HG03139 (cell line): Measurements from ENCODE around the gene SLC16A13.
"Not testable (repeated sequence)": the region's sequence is repeated elsewhere in the genome, so short reads cannot be mapped to it uniquely, and the experiment has no call there.

Experiments
- ATAC-seq: cut with Tn5 transposase; IDR thresholded peaks from one replicate; pipeline ENCODE4 v1.9.1; 2021; ENCODE audit not compliant: unreplicated experiment

Gene SLC16A13

DNA sequence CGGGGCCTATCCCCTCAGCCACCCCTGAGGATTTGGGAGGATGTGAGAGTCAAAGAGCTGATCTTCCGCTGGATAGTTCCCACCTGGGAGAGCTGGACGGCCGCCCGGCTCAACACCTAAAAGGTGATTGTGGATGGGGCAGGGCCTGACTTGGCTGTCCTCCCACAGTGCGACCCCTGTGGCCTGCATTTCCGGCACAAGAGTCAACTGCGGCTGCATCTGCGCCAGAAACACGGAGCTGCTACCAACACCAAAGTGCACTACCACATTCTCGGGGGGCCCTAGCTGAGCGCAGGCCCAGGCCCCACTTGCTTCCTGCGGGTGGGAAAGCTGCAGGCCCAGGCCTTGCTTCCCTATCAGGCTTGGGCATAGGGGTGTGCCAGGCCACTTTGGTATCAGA is 8.5 kb upstream of the SLC16A13 start:
- no peak for ATAC-seq

DNA sequence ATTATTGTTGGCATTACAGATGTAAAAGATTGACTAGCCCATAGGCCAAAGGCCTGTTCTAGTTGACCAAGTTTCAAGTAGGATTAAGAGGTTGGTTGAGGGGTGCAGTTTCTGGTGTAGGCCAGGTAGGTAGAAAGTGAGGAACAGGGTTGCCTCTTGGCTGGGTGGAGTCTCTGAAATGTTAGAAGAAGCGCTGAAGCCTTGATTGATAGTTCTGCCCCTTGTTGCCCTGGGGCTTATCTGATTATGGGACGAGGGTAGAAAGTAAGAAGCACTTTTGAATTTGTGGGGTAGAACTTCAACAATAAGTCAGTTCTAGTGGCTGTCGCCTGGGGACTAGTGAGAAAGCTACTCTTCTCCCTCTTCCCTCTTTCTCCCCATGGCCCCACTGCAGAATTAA is 6.7 kb upstream of the SLC16A13 start:
- no peak for ATAC-seq

DNA sequence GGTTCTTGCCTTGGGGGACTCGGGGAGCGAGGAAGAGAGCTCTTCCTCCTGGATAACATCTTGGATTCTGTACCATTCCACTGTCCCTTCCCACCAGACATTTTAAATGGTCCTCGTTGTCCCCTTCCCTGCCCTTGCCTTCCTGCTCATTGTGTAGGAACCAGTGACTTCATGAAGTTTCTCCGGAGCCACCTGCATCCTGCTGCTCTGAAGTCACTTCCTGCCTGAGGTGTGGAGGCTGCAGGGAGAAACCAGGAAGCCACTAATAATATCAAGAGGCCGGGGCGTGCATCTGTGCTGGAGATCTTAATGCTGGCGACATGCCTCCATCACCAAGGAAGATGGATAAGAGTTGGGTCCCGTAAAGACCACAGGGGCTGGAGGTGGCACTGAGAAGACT is 6.2 kb upstream of the SLC16A13 start:
- ATAC-seq, result no peak

DNA sequence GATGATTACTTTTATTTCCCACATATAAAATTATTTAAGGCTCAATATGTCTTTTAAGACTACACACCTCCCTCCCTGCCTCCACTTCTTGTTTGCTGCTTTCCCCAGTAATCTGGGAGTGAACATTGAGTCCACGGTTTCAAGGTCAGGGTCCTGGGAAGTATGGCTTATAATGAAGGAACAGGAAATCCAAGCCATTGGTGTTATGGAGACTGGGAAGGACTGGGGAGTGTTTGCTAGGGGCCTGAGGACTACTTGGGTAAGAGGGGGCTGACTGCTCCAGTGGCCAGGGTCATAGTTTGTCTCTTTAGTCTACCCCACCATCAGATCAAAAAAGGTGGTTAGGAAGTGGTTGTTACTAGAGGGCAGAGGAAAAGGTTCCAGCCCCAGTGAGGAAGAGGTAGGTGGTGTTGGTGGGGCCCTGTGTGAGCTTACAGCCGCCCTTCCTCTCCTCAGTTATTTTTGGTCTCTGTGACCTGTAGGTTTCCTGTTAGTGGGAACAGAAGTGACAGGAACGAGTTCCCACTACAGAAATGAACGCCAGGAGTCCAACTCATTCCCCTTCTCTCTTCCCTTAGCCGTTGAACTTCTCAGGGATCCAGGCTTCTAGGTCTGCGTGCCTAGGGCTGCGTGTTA is 742 bp upstream of the SLC16A13 start:
- no peak for ATAC-seq

DNA sequence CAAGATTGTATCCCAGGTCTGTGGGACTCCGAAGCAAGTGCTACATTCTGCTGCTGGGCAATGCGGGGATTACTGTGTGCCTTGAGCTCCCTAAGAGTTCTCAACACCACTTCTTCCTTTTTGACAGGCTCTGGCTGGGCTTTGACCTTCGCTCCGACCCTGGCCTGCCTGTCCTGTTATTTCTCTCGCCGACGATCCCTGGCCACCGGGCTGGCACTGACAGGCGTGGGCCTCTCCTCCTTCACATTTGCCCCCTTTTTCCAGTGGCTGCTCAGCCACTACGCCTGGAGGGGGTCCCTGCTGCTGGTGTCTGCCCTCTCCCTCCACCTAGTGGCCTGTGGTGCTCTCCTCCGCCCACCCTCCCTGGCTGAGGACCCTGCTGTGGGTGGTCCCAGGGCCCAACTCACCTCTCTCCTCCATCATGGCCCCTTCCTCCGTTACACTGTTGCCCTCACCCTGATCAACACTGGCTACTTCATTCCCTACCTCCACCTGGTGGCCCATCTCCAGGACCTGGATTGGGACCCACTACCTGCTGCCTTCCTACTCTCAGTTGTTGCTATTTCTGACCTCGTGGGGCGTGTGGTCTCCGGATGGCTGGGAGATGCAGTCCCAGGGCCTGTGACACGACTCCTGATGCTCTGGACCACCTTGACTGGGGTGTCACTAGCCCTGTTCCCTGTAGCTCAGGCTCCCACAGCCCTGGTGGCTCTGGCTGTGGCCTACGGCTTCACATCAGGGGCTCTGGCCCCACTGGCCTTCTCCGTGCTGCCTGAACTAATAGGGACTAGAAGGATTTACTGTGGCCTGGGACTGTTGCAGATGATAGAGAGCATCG is 2.4 kb downstream of the SLC16A13 start:
- ATAC-seq, result no peak

DNA sequence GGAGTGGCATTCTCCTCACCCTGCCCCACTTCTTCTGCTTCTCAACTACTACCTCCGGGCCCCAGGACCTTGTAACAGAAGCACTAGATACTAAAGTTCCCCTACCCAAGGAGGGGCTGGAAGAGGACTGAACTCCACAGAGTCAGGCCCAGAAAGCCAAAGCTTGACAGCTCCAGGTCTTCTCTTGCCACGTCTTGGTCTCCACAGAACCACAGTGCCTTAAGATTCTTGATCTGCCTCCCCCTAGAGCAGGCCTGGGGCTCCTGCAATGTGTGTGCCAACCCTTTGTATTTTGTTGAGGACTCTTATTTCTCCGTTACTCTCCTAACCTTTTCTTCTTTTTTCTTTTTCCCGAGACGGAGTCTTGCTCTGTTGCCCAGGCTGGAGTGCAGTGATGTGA is 4.0 kb downstream of the SLC16A13 start:
- no peak for ATAC-seq

DNA sequence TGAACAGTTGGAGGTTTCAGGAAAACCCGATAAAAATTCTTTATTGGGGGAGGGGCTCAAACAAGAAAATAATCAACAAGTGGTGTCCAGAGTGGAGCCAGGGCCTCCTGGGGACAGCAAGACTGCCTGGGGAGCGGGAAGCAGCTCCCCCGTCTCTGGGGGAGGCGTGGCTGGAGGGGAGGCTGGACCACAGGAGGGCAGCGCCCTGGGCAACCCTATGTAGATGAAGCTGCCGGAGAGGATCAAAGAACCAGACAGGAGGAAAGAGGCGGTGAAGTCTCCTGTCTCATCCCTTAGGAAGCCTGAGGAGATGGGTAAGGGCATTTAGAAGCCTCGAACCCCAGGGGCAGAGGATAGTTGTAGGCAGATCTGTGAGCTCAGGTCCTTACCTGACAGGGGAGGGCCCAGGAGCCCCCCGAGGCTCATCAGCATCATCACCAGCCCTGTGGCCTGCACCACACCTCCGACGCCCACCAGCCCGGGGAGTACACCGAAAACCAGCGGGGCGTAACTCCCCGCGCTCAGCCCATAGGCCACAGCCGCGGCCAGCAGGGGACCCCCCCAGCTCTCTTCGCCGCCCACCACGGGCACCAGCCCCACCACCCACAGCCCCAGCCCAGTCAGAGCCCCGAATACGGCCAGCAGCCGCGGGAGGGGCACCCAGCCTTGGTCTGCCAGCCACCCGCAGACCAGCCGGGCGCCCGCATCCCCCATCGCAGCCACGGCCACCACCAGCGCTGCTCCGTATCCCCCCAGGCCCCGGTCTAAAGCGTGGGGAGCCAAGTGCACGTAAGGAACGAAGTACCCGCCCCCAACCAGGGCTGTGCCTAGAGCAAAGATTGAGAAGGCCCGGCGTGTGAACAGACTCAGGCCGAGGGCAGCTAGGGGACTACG is 6.0 kb downstream of the SLC16A13 start:
- ATAC-seq, result no peak

DNA sequence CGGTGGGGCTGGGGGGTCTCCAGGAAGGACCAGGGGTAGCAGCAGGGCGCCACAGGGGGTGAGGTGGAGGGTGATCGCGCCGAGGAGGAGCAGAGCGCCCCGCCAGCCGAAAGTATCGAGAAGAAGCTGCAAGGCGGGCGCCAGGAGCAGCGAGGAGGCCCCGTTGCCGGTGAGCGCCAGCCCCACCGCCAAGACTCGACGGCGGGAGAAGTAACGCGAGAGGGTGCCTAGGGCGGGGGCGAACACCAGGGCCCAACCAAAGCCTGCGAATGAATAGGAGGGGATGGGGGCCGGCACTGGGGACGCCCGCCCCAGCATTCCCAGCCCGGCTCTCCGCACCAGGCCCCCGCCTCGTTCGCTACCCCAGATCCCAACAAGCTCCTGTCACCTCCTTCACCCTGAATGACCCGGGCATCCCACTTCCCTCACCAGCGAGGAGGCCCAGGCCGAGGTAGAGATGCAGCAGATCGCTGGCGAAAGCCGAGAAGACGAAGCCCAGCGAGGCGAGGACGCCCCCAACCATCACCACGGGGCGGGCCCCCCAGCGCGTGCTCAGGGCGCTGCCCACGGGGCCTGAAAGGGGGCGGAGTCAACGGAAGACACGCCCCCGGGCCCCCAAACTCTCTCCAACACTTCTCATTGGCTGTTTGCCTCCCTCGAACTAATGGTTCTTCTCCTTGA is 6.8 kb downstream of the SLC16A13 start:
- no peak for ATAC-seq

DNA sequence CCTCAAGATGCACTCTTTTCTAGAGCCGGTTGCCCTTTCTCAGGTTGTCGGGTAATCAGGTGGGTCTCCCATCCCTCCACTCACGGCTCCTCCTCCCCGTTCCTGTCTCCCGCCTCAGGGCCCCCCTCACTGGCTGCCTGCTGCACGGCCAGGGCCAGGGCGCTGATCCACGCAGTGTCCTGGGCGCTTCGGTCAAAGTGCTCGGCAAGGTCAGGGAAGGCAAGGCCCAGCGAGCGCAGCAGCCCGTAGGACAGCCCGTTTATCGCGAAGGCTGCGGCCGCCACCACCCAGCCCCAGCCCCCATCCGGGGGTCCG is 7.3 kb downstream of the SLC16A13 start:
- ATAC-seq, result no peak

DNA sequence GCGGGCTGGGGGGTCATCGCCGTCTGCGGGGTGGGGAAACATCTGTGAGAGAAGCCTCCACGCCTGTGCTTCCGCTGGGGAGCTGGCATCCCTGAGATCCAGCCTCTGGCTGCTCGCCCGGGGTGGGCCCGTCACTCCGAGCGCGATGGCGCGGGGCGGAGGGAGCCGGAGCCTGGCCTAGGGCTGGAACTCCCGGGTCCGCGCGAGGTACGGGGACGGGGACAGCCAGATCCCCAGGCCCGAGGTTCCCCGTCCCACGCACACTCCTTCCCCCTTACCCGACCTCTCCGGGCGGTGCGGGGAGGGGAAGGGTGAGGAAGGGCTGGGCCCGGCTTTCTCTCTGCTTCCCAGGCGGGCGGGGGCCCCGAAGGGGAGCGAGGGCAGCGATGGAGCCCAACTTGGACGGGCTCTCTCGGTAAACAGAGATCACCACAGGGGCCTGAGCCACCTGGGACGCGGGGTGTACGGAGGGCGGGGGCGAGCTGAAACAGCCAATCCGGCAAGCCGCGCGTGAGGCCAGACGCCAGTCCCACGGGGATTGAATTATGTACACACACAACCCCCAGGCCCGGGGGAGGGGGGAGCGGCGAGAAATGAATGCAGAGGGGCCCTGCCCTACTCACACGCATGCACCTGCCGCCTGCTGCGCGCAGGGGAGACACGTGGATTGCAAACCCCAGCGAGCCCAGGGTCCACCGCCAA is 7.8 kb downstream of the SLC16A13 start, which contains the start of gene SLC16A11:
Gene SLC16A11, minus strand, starts transcription at position 596 of the 702 bp plus-strand sequence. Its CDS starts 579 bp downstream, at position 17.
- no peak for ATAC-seq

DNA sequence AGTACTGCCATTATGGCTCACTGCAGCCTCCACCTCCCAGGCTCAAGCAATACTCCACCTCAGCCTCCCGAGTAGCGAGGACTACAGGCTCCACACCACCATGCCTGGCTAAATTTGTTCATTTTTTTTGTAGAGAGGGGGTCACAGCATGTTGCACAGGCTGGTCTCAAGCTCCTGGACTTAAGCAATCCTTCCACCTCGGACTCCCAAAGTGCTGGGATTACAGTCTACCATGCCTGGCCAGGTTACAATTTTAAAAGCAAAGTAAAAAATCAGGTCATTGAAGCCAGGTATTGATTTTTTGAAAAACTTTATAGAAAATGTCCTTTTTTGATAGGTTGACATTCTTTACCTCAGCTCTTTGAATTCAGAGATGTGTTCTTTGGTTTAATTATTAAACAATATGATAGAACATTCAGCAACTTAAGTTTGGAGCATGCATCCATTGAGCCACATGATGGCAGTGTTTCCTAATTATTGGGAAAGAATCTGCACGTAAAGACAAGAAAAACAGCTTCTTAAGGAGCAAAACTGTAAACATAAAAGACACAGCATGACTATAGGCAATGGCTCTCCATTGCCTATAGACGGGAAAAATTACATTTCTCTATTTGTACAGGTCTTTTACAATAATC is 9.8 kb downstream of the SLC16A13 start:
- ATAC-seq, result no peak

DNA sequence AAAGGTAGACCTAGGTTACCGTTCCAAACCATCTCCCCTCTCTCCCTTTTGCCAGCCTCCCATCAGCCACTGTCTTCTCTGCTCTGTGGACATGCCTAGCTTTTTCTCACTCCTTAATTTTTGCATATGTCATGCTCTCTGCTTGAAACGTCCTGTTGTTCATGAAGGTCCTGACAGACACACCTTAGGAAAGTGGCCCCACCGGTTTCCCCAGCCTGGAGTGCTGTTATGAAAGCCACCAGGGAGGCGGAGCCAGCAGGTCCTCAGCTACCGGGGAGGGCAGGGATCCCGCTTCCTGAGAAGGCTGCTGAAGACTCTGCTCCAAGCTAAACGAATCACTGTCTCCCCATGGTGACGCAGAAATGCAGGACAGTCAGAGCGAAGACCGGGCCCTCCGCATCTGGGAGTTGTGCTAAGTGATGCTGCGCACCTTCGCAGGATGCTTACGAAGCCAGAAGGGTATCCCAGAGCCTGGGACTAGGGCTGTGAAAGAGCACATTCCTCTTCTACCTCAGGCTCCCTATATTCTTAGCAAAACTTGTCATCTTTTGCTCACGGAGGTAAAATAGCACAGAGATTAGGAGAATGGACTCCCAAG is 10.4 kb downstream of the SLC16A13 start:
- ATAC-seq, result no peak

DNA sequence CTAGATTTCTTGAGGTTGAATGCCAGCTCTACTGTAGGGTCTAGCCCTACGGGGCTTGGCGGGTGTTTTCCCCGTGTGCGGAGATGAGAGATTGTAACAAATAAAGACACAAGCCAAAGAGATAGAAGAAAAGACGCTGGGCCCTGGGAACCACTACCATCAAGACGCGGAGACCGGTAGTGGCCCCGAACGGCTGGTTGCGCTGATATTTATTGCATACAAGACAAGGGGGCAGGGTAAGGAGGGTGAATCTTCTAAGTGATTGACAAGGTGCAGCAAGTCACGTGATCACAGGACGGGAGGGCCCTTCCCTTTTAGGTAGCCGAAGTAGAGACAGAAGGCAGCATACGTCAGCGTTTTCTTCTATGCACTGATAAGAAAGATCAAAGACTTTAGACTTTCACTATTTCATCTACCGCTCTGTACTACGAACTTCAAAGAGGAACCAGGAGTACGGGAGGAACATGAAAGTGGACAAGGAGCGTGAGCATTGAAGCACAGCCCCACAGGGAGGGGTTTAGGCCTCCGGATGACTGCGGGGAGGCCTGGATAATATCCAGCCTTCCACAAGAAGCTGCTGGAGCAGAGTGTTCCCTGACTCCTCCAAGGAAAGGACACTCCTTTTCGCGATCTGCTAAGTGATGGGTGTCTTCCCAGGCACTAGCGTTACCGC is 11.0 kb downstream of the SLC16A13 start:
- ATAC-seq, result not testable (repeated sequence)

DNA sequence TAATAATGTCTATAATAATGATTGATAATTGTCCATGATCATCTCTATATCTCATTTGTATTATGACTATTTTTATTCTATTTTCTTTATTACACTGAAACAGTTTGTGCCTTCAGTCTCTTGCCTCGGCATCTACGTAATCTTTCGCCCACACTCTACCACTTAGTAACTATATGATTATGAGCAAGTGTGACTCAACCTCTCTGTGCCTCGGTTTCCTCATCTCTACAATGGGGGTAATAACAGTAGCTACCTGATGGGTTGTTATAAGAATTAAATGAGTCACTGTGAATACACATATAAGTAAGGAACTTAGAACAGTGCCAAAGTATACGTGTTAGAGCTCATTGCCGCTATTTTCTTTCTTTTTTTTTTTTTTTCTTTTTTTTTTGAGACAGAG is 11.8 kb downstream of the SLC16A13 start:
- no peak for ATAC-seq

DNA sequence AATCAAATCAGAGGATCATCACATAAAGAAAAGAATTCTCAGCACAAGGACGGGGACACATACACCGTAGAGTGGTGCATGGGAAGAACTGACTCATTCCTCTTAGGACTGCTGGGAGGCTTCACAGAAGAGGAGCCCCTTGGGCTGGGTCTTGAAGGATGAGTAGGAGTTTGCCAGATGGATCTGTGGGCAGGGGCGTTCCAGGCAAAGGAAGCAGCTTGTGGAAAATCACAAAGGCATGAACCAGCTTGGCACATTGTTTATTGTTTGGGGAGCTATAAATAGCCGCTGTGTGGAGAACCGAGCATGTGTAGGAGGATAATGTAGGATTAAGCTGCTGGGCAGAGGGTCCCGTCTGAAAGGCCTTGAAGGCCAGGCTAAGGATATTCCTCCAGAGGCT is 13.2 kb downstream of the SLC16A13 start:
- ATAC-seq, result no peak

DNA sequence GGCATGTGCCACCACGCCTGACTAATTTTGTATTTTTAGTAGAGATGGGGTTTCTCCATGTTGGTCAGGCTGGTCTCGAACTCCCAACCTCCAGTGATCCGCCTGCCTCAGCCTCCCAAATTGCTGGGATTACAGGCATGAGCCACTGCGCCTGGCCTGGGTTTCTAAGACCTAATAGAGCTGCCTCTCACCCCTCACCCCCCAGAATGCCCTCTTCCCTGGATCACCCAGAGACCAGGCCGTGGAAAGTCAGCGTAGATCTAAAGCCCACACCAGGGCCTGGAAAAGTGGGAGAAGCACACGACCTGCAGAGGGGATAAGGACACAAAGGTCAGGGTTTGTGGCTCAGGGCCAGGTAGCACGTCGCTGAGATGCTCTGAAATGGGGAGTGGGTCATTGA is 14.8 kb downstream of the SLC16A13 start:
- ATAC-seq, result not testable (repeated sequence)

DNA sequence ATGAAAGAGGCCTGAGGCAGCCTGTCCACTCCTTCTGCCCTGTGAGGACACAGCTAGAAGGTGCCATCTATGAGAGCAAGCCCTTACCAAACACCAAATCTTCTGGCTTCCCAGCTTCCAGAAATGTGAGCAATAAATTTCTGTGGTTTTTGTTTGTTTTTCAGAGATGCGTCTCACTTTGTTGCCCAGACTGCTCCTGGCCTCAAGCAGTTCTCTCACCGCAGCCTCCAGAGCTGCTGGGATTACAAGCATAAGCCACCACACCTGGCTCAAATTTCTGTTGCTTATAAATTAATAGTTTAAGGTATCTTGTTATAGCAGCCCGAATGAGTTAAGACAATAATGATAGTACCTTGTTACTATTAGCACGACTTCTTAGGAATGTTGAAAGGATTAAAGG is 20.6 kb downstream of the SLC16A13 start:
- no peak for ATAC-seq

DNA sequence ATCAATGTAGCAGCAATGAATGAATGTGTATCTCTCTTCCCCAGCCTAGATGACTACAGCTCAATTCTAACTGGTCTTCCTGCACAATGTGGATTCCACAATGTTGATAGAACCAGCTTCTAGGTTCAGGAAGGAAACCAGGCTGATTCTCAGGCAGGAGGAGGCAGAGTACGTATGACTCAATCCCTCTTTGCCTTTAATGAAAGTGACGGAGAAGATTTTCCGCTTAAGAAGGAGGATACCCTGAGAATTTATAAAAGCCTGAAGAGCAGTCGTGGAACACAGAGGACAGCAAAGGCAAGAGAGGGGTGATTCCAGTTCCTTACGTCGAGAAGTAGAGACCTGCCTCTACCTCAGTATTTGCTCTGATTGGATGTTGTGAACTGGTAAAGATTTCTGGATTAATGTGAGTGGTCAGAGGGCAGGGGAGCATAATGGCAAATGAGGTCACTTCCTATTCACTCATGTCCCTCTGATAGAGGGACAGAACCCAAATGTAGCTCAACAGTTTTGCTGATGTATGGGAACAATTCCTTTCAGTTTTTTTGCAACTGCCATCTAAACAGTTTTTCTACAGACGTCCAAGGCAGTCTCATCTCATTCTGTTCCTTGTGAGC is 23.1 kb downstream of the SLC16A13 start:
- ATAC-seq, result no peak
